Epithelial cell of proximal tubule (primary cell): ENCODE measurements around the gene VAV3. TPM values are rescaled to one million over a fixed set of nuclear protein-coding genes. Genes with fewer than 3 reads are reported as not detected.
"Not testable (repeated sequence)": the region's sequence is repeated elsewhere in the genome, so short reads cannot be mapped to it uniquely, and the experiment has no call there.

Experiments
- DNase-seq: peaks from one replicate; pipeline ENCODE4 v3.0.0-alpha.2; 2011; ENCODE audit warnings: low read depth
- H3K4me3 ChIP-seq: 2 replicates; pipeline ENCODE4 v1.5.1; 2011; ENCODE audit warnings: low read depth, mild to moderate bottlenecking, low read length
- total RNA-seq: library from RNA; depleted of rRNA; stranded (reverse); fragments of >200 nt; gene quantifications from 2 replicates; pipeline ENCODE4 v1.2.3, GENCODE V29; 2015
- TF ChIP-seq, protein P1 (sequence below): conservative IDR thresholded peaks from 2 replicates; pipeline ENCODE4 v1.5.1; 2012; ENCODE audit warnings: low read depth, mild to moderate bottlenecking, low read length

The VAV3 gene
- total RNA-seq, 1 donor from 2014 or later: 9.7 TPM

DNA sequence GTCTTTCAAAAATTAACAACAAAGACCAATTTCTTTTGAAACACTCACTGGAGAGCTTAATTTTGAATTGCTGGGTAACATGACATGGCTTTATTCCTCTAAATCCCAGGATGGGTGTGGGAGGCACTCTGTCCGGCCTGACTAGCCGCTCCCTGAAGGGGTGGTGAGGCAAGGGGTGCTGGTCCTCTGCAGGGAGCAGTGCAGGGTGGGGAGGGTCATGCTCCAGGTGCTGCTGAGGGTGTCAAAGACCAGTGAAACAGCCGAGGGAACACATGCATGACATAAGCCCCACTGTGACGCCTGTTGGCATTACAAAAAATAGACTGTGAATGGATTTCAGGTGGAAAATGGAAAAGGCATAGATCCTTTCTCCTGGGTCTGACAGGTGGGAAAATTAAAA is 223.7 kb downstream of the VAV3 start:
- TF ChIP-seq, protein P1, sequence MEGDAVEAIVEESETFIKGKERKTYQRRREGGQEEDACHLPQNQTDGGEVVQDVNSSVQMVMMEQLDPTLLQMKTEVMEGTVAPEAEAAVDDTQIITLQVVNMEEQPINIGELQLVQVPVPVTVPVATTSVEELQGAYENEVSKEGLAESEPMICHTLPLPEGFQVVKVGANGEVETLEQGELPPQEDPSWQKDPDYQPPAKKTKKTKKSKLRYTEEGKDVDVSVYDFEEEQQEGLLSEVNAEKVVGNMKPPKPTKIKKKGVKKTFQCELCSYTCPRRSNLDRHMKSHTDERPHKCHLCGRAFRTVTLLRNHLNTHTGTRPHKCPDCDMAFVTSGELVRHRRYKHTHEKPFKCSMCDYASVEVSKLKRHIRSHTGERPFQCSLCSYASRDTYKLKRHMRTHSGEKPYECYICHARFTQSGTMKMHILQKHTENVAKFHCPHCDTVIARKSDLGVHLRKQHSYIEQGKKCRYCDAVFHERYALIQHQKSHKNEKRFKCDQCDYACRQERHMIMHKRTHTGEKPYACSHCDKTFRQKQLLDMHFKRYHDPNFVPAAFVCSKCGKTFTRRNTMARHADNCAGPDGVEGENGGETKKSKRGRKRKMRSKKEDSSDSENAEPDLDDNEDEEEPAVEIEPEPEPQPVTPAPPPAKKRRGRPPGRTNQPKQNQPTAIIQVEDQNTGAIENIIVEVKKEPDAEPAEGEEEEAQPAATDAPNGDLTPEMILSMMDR: no peak
- DNase-seq: no peak
- H3K4me3 ChIP-seq: no peak overlapping the region

DNA sequence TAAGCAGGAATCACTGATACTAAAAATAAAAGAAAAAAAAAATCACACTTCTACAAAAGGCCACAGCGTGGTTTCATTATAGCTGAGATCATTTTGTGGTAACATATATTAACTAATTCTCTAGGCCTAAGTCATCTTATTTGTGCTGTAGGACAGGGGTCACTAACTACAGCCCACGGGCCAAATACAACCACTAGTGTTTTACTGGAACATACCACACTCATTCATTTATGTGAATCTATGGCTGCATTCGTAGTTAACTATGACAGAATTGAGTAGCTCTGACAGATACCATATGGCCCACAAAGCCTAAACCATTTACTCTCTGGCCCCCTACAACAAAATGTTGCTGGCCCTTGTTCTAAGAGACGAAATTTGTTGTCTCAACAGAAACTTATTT is 224.4 kb downstream of the VAV3 start:
- H3K4me3 ChIP-seq: no peak overlapping the region
- no peak for DNase-seq
- TF ChIP-seq, protein P1: no peak

DNA sequence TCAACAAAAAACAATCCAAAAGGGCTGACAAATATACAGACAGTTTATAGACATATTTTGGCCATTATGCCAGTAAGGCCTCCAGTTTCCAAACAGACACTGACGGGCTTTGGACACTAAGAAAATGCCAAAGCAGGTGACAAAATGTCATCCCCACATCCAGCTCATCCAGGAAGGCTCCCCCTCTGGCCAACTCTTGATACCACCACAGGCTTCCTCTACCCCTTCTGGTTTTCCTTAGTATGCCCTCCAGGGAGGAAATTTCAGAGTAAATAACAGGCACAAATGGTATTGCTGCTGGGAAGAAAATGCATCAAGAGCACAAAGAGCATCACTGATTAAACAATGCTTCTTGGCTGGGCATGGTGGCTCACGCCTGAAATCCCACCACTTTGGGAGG is 225.3 kb downstream of the VAV3 start:
- no peak overlapping the region for H3K4me3 ChIP-seq
- no peak for DNase-seq
- TF ChIP-seq, protein P1: peak; percentile 42

DNA sequence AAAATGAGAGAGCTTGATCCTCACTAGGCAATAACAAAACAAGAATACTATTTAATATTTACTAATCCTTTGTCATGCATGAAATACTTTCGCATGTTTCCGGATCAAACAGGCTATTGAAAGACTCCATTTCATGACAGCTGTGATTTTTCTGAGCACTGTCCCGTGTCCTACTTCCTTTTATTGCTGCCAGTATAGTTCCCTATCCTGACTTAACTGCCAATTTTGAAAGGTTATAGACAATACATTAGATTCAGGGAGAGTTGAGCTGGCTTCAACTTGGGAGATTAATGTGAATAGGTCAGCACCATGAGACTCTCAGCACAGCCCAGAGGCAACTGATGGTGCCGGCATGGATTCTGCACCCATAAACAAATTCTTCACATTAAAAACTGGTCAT is 225.8 kb downstream of the VAV3 start:
- DNase-seq: no peak
- H3K4me3 ChIP-seq: no peak overlapping the region
- TF ChIP-seq, protein P1: no peak

DNA sequence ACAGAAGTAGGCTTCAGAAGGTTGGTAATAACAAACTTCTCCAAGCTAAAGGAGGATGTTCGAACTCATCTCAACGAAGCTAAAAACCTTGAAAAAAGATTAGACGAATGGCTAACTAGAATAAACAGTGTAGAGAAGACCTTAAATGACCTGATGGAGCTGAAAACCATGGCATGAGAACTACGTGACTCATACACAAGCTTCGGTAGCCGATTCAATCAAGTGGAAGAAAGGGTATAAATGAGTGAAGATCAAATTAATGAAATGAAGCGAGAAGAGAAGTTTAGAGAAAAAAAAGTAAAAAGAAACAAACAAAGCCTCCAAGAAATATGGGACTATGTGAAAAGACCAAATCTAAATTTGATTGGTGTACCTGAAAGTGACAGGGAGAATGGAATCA is 231.6 kb downstream of the VAV3 start:
- peak; percentile 65 for DNase-seq

DNA sequence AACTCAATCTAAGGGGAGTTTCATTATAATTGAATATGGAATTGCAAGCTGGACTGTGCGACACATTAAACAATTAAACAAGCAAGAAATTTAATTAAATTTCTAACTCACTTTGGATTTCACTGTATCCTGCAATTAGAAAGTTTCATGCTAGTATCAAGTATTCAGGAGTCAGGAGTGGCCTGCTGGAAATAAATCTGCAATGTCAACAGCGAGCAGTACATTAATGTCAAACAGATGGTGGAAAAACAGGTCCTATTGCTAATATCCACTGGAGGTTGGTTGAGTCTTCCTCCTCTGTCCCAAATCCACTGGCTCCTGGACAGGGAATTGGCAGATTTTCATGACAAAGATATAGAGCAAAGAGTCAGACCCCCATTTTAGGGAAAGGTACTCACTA is 237.1 kb downstream of the VAV3 start:
- H3K4me3 ChIP-seq: no peak overlapping the region
- TF ChIP-seq, protein P1: no peak
- no peak for DNase-seq

More for the DNA sequence above, 231.6 kb downstream of the VAV3 start:
- H3K4me3 ChIP-seq: not testable (repeated sequence)

DNA sequence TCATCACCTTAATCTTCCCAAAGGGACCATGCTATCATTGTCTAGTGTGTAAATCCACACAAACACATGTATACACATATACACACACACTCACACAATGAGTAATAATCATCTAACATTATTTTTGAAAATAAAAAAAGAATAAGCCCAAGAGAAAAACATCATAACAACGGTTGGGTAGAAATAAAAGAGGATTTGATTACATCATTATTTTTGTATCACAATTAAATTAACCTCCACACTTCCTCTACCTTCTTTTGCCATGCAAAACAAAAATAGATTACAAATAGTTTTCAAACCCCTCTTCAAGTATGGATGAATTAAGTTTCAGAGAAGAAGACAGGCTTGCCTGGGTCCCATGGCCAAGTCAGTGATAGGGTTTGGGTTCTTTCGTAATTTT is 238.1 kb downstream of the VAV3 start:
- DNase-seq: no peak
- no peak overlapping the region for H3K4me3 ChIP-seq
- TF ChIP-seq, protein P1: no peak

DNA sequence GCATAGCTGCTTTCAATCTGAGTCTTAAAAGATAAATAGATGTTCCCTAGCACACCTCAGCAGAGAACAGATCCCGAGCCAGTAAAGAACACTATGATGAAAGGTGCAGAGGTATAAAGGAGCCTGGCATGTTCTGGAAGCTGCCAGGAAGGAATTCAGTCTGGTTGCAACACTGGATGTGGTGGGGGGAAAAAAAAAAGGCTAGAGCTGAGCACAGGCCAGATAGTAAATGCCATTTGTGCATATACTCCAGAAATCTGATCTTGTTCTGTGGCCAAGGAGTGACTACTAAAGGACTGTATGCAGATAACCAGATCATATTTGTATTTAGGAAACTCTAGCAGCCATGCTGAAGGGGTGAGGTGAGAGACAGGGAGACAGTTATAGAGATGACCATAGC is 240.3 kb downstream of the VAV3 start:
- H3K4me3 ChIP-seq: no peak overlapping the region
- TF ChIP-seq, protein P1: no peak
- no peak for DNase-seq

DNA sequence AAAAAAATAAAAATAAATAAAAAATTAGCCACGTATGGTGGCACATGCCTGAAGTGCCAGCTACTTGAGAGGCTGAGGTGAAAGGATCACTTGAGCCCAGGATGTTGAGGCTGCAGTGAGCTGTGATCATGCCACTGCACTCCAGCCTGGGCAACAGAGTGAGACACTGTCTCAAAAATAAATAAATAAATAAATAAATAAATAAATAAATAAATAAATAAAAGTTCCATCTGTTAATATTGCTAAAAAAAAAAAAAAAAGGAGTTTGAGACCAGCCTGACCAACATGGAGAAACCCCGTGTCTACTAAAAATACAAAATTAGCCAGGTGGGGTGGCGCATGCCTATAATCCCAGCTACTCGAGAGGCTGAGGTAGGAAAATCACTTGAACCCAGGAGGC is 244.8 kb downstream of the VAV3 start:
- not testable (repeated sequence) for H3K4me3 ChIP-seq

More for the DNA sequence above, 244.8 kb downstream of the VAV3 start:
- DNase-seq: not testable (repeated sequence)
